GM20431 (cell line): Measurements from ENCODE around the gene PRG3.

Experiments used
- in situ Hi-C: fragments of 300-500 bp; cut with MseI, MboI; formaldehyde crosslinking; loops from one replicate; pipeline ENCODE4 v1.15.0; 2020; ENCODE audit warnings: low sequenced_read_pairs; ENCODE audit not compliant: unreplicated experiment

The PRG3 gene

GRCh38 chr11:57392066-57392762 lies 11.3 kb upstream of the PRG3 start:
- in situ Hi-C loops, result no loop called here

- in situ Hi-C loops, result no loop called here
Observed at GRCh38 chr11:57391539-57391938, 10.6 kb upstream of the PRG3 start.

- in situ Hi-C loops, result no loop called here
Observed at GRCh38 chr11:57391111-57391510, 10.2 kb upstream of the PRG3 start.

GRCh38 chr11:57390535-57390934 lies 9.6 kb upstream of the PRG3 start, which contains the start of gene PRG2:
TSS of gene PRG2 (minus strand) at chr11:57390650. CDS start at chr11:57389944, 706 bp downstream.
- in situ Hi-C loops, result no loop called here

- in situ Hi-C loops, result no loop called here
Observed at GRCh38 chr11:57387289-57388030, 6.5 kb upstream of the PRG3 start.

GRCh38 chr11:57386178-57386940 lies 5.4 kb upstream of the PRG3 start:
- in situ Hi-C loops, result no loop called here

- in situ Hi-C loops, result no loop called here
Observed at GRCh38 chr11:57379732-57380131, 1.2 kb downstream of the PRG3 start.

- in situ Hi-C loops, result no loop called here
Observed at GRCh38 chr11:57378186-57378585, 2.8 kb downstream of the PRG3 start.

GRCh38 chr11:57377107-57377506 lies 3.8 kb downstream of the PRG3 start:
- in situ Hi-C loops, result no loop called here

- in situ Hi-C loops, result no loop called here
Observed at GRCh38 chr11:57376095-57377090, 4.6 kb downstream of the PRG3 start.

- in situ Hi-C loops, result no loop called here
Observed at GRCh38 chr11:57375490-57375889, 5.5 kb downstream of the PRG3 start.

GRCh38 chr11:57374966-57375365 lies 6.0 kb downstream of the PRG3 start:
- in situ Hi-C loops, result no loop called here

GRCh38 chr11:57373146-57373545 lies 7.8 kb downstream of the PRG3 start:
- in situ Hi-C loops, result no loop called here

GRCh38 chr11:57370941-57371340 lies 10.0 kb downstream of the PRG3 start:
- in situ Hi-C loops, result no loop called here

GRCh38 chr11:57370251-57370650 lies 10.7 kb downstream of the PRG3 start:
- in situ Hi-C loops, result no loop called here

- in situ Hi-C loops, result no loop called here
Observed at GRCh38 chr11:57368845-57369232, 12.1 kb downstream of the PRG3 start.

- in situ Hi-C loops, result no loop called here
Observed at GRCh38 chr11:57368106-57368844, 12.7 kb downstream of the PRG3 start.

- in situ Hi-C loops, result no loop called here
Observed at GRCh38 chr11:57364851-57365660, 15.9 kb downstream of the PRG3 start.
